ENCODE data around the gene SPDEF.

The SPDEF gene

GRCh38 chr6:34556031-34556471, at the start of gene SPDEF:
Gene SPDEF (minus strand): TSS chr6:34556329. CDS start chr6:34544455, 11,874 bp downstream.
- no peak for DNase-seq

GRCh38 chr6:34603707-34604106, 47.6 kb upstream of the SPDEF start:
- no peak for DNase-seq

GRCh38 chr6:34602318-34603111, 46.4 kb upstream of the SPDEF start:
- no peak for DNase-seq

- no peak for DNase-seq
Observed at GRCh38 chr6:34601706-34602105, 45.6 kb upstream of the SPDEF start.

GRCh38 chr6:34600796-34601195, 44.7 kb upstream of the SPDEF start:
- no peak for DNase-seq

GRCh38 chr6:34600101-34600500, 44.0 kb upstream of the SPDEF start:
- no peak for DNase-seq

GRCh38 chr6:34598712-34599111, 42.6 kb upstream of the SPDEF start:
- no peak for DNase-seq

- no peak for DNase-seq
Observed at GRCh38 chr6:34597605-34598353, 41.6 kb upstream of the SPDEF start.

- no peak for DNase-seq
Observed at GRCh38 chr6:34596798-34597197, 40.7 kb upstream of the SPDEF start.

- no peak for DNase-seq
Observed at GRCh38 chr6:34595332-34596184, 39.4 kb upstream of the SPDEF start.

- DNase-seq = no peak
Observed at GRCh38 chr6:34593701-34594100, 37.6 kb upstream of the SPDEF start.

- DNase-seq = peak; percentile 18
Observed at GRCh38 chr6:34592208-34592952, 36.3 kb upstream of the SPDEF start.

GRCh38 chr6:34589691-34590090, 33.6 kb upstream of the SPDEF start:
- DNase-seq = no peak

GRCh38 chr6:34589140-34589539, 33.0 kb upstream of the SPDEF start:
- DNase-seq = no peak

- no peak for DNase-seq
Observed at GRCh38 chr6:34587851-34588250, 31.7 kb upstream of the SPDEF start.

GRCh38 chr6:34587325-34587724, 31.2 kb upstream of the SPDEF start:
- no peak for DNase-seq

GRCh38 chr6:34586327-34587040, 30.4 kb upstream of the SPDEF start:
- DNase-seq = no peak

GRCh38 chr6:34585512-34586061, 29.5 kb upstream of the SPDEF start:
- DNase-seq = no peak

GRCh38 chr6:34585108-34585507, 29.0 kb upstream of the SPDEF start:
- DNase-seq = no peak

GRCh38 chr6:34584694-34585093, 28.6 kb upstream of the SPDEF start:
- no peak for DNase-seq

- DNase-seq = no peak
Observed at GRCh38 chr6:34583861-34584604, 27.9 kb upstream of the SPDEF start.
